Measurements from ENCODE around the gene CAT. TPM values are rescaled to one million over a fixed set of nuclear protein-coding genes. Genes with fewer than 3 reads are reported as not detected.

CAT gene
- total RNA-seq, 1 donor from 2014 or later = not detected

DNA sequence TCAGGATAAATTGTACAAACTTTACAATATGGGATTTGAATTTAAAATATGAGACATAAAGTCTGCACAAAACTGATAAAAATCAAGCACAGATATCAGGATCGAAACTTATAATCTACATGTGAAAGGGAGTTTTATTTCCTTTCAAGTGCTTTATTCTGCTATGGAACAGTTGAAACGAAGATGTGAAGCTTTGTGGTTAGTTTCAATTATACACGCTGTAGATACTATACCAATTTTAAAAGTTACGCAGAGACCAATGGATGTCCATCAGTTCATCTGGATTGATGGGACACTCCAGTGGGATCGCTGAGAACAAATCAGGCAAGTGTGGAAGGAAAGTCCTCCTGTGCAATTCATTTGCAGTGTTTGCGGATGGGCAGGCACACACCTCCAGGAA lies 34.5 kb upstream of the CAT start:
- TF ChIP-seq EZH2phosphoT487 (IDR thresholded peaks at IDR 0.05) = no peak
- H3K36me3 Mint-ChIP-seq = no peaks in the 10 kb centered on the region
- Histone ChIP-seq H3K36me3 (no peaks in the 10 kb centered on the region), H4K20me1 (ENCODE audit: low read depth) (no peaks in the 10 kb centered on the region), H3K79me2 (ENCODE audit: low read depth) (no peaks in the 10 kb centered on the region), H3K4me3 (no peak overlapping the region), H3K9me3 (ENCODE audit: low read depth) (no peaks in the 10 kb centered on the region), H3K9ac (no peak overlapping the region), H2AFZ (replicated peaks) (no peak overlapping the region), H3K27ac (no peak overlapping the region), H3F3A (ENCODE audit: low read depth) (no peaks in the 10 kb centered on the region), H3K4me2 (no peak overlapping the region), H3K4me1 (no peaks in the 10 kb centered on the region), H3K27me3 (no peaks in the 10 kb centered on the region)
- no peaks in the 10 kb centered on the region for H3K27me3 Mint-ChIP-seq (ENCODE audit: insufficient read depth, low read depth)
- no peak for DNase-seq (ENCODE audit: low spot score)
- no peaks in the 10 kb centered on the region for H3K4me1 Mint-ChIP-seq
- no peak overlapping the region for H3K27ac Mint-ChIP-seq
- peaks cover 1% of the 10 kb centered on the region for H3K9me3 Mint-ChIP-seq
- no peak overlapping the region for H3K4me3 Mint-ChIP-seq

GRCh38 chr11:34405079-34405858 lies 33.5 kb upstream of the CAT start:
- TF ChIP-seq EZH2 (IDR thresholded peaks at IDR 0.05) (no peak), EZH2phosphoT487 (IDR thresholded peaks at IDR 0.05) (no peak)
- TF ChIP-seq, protein P1, sequence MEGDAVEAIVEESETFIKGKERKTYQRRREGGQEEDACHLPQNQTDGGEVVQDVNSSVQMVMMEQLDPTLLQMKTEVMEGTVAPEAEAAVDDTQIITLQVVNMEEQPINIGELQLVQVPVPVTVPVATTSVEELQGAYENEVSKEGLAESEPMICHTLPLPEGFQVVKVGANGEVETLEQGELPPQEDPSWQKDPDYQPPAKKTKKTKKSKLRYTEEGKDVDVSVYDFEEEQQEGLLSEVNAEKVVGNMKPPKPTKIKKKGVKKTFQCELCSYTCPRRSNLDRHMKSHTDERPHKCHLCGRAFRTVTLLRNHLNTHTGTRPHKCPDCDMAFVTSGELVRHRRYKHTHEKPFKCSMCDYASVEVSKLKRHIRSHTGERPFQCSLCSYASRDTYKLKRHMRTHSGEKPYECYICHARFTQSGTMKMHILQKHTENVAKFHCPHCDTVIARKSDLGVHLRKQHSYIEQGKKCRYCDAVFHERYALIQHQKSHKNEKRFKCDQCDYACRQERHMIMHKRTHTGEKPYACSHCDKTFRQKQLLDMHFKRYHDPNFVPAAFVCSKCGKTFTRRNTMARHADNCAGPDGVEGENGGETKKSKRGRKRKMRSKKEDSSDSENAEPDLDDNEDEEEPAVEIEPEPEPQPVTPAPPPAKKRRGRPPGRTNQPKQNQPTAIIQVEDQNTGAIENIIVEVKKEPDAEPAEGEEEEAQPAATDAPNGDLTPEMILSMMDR (IDR thresholded peaks at IDR 0.05) = no peak
- Histone ChIP-seq H3K4me3 (no peak overlapping the region), H4K20me1 (ENCODE audit: low read depth) (no peaks in the 10 kb centered on the region), H3K4me2 (no peak overlapping the region), H2AFZ (replicated peaks) (no peak overlapping the region), H3K9ac (no peak overlapping the region), H3K9me3 (ENCODE audit: low read depth) (no peaks in the 10 kb centered on the region), H3K27ac (no peak overlapping the region), H3K27me3 (no peaks in the 10 kb centered on the region), H3K79me2 (ENCODE audit: low read depth) (no peaks in the 10 kb centered on the region), H3K4me1 (no peaks in the 10 kb centered on the region), H3K36me3 (no peaks in the 10 kb centered on the region), H3F3A (ENCODE audit: low read depth) (no peaks in the 10 kb centered on the region)
- Mint-ChIP-seq H3K4me1 (no peaks in the 10 kb centered on the region), H3K9me3 (peaks cover 1% of the 10 kb centered on the region), H3K4me3 (no peak overlapping the region), H3K27ac (no peak overlapping the region), H3K27me3 (ENCODE audit: insufficient read depth, low read depth) (peaks cover 4% of the 10 kb centered on the region), H3K36me3 (no peaks in the 10 kb centered on the region)
- DNase-seq (ENCODE audit: low spot score) = no peak

DNA sequence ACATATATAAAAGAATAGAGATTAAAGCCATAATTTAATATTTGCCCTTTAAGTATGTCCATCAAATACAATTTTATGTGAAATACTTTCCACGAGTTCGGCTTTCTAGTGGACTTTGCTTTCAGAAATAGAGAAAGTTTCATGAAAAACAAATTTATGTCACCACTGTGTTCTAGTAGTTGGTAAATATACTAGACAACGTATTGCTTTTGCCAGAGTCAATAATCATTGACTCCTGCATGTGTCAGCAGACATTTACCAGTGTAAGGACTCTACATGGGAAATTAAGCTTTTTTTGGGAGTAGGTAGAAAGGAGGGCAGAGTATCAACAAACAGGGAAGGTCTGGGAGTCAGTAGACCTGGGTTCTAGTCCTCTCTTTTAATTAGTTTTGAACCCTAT lies 32.3 kb upstream of the CAT start:
- Histone ChIP-seq H3K36me3 (no peaks in the 10 kb centered on the region), H3K4me2 (no peak overlapping the region), H3K9ac (no peak overlapping the region), H4K20me1 (ENCODE audit: low read depth) (no peaks in the 10 kb centered on the region), H2AFZ (replicated peaks) (no peak overlapping the region), H3K9me3 (ENCODE audit: low read depth) (no peaks in the 10 kb centered on the region), H3K4me3 (no peak overlapping the region), H3K27ac (no peak overlapping the region), H3K4me1 (no peaks in the 10 kb centered on the region), H3K27me3 (no peaks in the 10 kb centered on the region), H3K79me2 (ENCODE audit: low read depth) (no peaks in the 10 kb centered on the region), H3F3A (ENCODE audit: low read depth) (no peaks in the 10 kb centered on the region)
- Mint-ChIP-seq H3K27ac (no peak overlapping the region), H3K27me3 (ENCODE audit: insufficient read depth, low read depth) (peaks cover 4% of the 10 kb centered on the region), H3K36me3 (no peaks in the 10 kb centered on the region), H3K4me3 (no peak overlapping the region), H3K9me3 (peaks cover 4% of the 10 kb centered on the region), H3K4me1 (no peaks in the 10 kb centered on the region)
- DNase-seq (ENCODE audit: low spot score) = no peak
- TF ChIP-seq, protein P1 (IDR thresholded peaks at IDR 0.05) = no peak
- TF ChIP-seq EZH2phosphoT487 (IDR thresholded peaks at IDR 0.05) (no peak), EZH2 (IDR thresholded peaks at IDR 0.05) (no peak)

- TF ChIP-seq EZH2 (IDR thresholded peaks at IDR 0.05) (no peak), EZH2phosphoT487 (IDR thresholded peaks at IDR 0.05) (no peak)
- TF ChIP-seq, protein P1 (IDR thresholded peaks at IDR 0.05) = no peak
- Histone ChIP-seq H3K4me1 (no peaks in the 10 kb centered on the region), H3F3A (ENCODE audit: low read depth) (no peaks in the 10 kb centered on the region), H3K4me3 (no peak overlapping the region), H2AFZ (replicated peaks) (no peak overlapping the region), H3K4me2 (no peak overlapping the region), H3K27ac (no peak overlapping the region), H3K27me3 (no peaks in the 10 kb centered on the region), H3K9ac (no peak overlapping the region), H4K20me1 (ENCODE audit: low read depth) (no peaks in the 10 kb centered on the region), H3K36me3 (no peaks in the 10 kb centered on the region), H3K9me3 (ENCODE audit: low read depth) (no peaks in the 10 kb centered on the region), H3K79me2 (ENCODE audit: low read depth) (no peaks in the 10 kb centered on the region)
- Mint-ChIP-seq H3K4me1 (no peaks in the 10 kb centered on the region), H3K27me3 (ENCODE audit: insufficient read depth, low read depth) (peaks cover 4% of the 10 kb centered on the region), H3K27ac (no peak overlapping the region), H3K4me3 (no peak overlapping the region), H3K9me3 (peaks cover 5% of the 10 kb centered on the region), H3K36me3 (no peaks in the 10 kb centered on the region)
- DNase-seq (ENCODE audit: low spot score) = no peak
These were observed 31.5 kb upstream of the CAT start for GRCh38 chr11:34407121-34407813.

Data from neural progenitor cell (in vitro differentiated cells).